Urinary bladder (tissue), 4 donors: ENCODE results near the gene PPIE. TPM values are rescaled to one million over a fixed set of nuclear protein-coding genes. Genes with fewer than 3 reads are reported as not detected.
"Not testable (repeated sequence)": the region's sequence is repeated elsewhere in the genome, so short reads cannot be mapped to it uniquely, and the experiment has no call there.

Experiments used
- DNase-seq: peaks from one replicate; pipeline ENCODE4 v3.0.0-alpha.2; 2015; ENCODE audit errors: extremely low spot score
- H3K27ac ChIP-seq: one replicate; pipeline ENCODE4 v1.5.1; 2013; ENCODE audit warnings: low read depth, mild to moderate bottlenecking, moderate library complexity
- H3K36me3 ChIP-seq: one replicate; pipeline ENCODE4 v1.6.1; 2013; ENCODE audit warnings: mild to moderate bottlenecking, moderate library complexity; ENCODE audit not compliant: insufficient read depth
- H3K4me1 ChIP-seq: one replicate; pipeline ENCODE4 v1.6.1; 2013; ENCODE audit warnings: mild to moderate bottlenecking, moderate library complexity; ENCODE audit not compliant: insufficient read depth
- H3K4me3 ChIP-seq: one replicate; pipeline ENCODE4 v1.5.1; 2013; ENCODE audit warnings: low read depth, low read length
- WGBS: extraction: QIAGEN DNeasy Blood & Tissue Kit; methylation state at CpG from one replicate; pipeline ENCODE4 v1.1.7; 2013; 5-methylcytosine and 5-hydroxymethylcytosine counted together
- polyA plus RNA-seq: library from polyadenylated mRNA; stranded (reverse); fragments of 200-250 nt; gene quantifications from one replicate; pipeline ENCODE4 v1.2.3, GENCODE V29; 2013
- total RNA-seq: library from RNA; depleted of rRNA; stranded (reverse); fragments of >200 nt; gene quantifications from one replicate; pipeline ENCODE4 v1.2.3, GENCODE V29; 2014
- donor health status: healthy with polysubstance abuse.
- donor health status: healthy.

Gene PPIE
- total and polyA plus RNA-seq, 2 donors: 31.0 to 64.5 TPM

DNA sequence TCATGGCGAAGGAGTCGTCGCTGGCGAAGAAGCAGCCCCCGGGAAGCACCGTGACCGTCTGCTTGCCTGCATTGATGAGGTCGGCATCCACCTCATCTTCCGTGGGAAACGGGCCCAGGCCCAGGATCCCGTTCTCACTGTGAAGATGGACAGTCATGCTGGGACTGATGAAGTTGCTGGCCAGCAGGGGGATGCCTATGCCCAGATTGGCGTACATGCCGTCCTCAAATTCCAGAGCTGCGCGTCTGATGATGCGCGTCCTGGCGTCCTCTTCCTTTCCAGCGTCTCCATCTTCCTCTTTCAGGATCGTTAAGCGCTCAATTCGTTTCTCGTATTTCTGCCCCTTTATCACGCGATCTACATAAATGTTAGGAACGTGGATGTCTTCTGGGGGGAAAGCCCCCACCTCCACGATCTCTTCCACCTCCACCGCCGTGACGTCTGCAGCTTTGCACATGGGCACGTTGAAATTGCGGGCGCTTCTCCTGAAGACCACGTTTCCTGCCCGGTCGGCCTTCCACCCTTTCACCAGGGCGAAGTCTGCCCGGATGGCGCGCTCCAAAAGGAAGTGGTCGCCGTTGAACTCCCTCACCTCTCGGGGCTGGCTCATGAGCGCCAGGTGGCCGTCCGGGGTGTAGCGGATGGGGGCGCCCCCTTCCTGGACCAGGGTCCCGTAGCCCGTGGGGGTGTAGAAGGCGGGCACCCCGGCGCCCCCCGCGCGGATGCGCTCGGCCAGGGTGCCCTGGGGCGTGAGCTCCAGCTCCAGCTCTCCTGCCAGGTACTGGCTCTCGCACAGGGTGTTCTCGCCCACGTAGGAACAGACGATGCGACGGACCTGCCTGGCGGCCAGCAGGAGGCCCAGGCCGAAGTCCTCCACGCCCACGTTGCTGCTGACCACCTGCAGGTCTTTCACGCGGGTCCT lies 31.7 kb downstream of the PPIE start:
- not testable (repeated sequence) for H3K4me3 ChIP-seq, H3K36me3 ChIP-seq, DNase-seq, H3K27ac ChIP-seq, H3K4me1 ChIP-seq
- WGBS: 24% methylated on average over 23 of the region's 71 CpGs

DNA sequence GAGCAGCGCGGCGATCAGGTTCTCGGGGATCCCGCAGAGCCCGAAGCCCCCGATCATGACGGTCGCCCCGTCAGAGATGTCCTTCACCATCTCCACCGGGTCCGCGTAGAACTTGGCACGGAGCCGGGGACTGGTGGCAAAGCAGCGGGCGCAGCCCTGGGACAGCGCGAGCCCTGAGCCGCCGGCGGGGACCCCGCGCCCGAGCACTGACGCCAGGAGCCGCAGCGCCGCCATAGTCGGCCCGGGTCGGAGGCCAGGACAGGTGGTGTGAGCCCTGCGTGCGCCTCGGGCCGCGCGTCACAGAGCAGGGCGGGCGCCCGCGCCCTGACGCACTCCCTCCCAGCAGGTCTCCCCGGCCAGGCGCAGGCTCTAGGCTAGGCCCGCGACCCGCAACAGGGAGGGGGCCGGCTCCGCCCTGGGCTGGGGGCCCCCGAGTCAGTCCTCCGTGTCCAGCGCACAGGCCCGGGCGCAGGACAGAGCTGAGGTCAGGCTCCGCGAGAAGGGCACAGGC lies 32.4 kb downstream of the PPIE start, which contains the start of gene OXCT2:
Gene OXCT2 (minus strand): TSS at position 327 of the 511 bp plus-strand sequence. CDS start 93 bp downstream, at position 234.
- H3K36me3 ChIP-seq, H3K27ac ChIP-seq, H3K4me3 ChIP-seq, H3K4me1 ChIP-seq, DNase-seq: not testable (repeated sequence)
- 2% methylated on average over 47 of the region's 57 CpGs for WGBS

DNA sequence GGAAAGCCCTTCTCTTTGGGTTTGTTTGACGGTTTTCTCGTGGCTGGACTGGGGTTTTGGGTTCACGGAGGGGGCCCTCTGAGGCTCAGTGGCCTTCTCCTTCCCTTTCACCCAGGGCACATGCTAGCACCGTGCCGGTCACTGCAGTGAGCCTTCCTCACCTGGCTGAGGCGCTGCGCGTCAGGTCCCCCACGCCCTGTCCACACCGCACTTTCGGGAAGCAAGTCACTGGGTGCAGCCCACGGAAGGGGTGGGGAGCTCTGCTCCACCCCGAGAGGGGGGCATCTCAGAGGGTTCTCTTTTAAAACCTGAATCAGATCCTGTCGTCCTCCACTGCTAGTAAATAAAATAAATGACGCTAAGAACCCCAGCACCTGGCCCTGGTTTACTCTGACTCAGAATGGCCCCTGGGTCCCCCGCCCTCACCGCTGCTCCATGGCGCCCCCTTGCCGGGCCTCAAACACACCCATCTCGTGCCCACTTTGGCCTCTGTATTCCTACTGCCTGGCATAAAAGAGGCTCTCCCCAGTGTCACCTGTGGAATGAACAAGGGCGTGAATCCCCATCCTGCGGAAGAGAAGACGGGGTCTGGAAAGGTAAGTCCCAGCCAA lies 34.8 kb downstream of the PPIE start:
- no CpG with 5 or more reads among the region's 23 CpGs for WGBS
- not testable (repeated sequence) for H3K4me1 ChIP-seq, DNase-seq, H3K4me3 ChIP-seq, H3K36me3 ChIP-seq, H3K27ac ChIP-seq

DNA sequence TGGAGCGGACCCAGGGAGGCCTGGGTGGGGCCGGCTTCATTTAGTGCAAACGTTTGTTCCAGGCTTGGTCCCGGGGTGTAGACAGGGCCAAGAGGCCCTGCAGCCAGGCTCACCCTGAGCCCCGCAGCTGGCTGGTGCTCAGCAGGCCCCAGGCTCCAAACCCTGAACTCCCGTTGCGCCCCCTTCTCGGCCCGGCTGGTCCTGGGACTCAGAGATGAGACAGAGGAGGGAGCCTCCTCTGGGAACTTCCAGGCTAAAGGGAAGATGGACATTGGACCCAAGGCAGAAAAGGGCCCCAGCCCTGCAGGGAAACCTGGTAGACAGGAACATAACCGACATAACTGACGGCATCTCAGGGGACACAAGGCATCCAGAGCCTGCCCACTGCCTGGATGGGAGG lies 36.5 kb downstream of the PPIE start:
- H3K36me3 ChIP-seq, H3K4me1 ChIP-seq, H3K27ac ChIP-seq, H3K4me3 ChIP-seq, DNase-seq: not testable (repeated sequence)
- WGBS: 75% methylated on average over 11 of the region's 11 CpGs

GRCh38 chr1:39775676-39776399 lies 37.2 kb downstream of the PPIE start:
- not testable (repeated sequence) for H3K36me3 ChIP-seq, DNase-seq
- WGBS: 82% methylated on average over 16 of the region's 20 CpGs

DNA sequence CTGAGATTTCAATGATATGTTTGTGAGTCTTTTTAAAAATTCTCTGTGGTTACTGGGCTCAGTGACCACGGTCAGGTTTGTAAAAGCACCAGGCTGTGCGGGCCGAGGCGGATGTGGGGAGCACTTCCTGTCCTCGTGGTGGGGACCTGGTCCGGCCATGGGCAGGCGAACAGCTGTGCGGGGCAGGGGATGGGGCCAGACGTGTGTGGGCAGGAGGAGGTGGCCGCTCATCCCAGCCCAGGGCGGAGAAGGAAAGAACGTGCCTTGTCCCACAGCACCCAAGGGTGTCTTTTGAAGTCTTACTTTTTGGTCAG lies 37.7 kb downstream of the PPIE start:
- WGBS: 60% methylated on average over 12 of the region's 12 CpGs

More at GRCh38 chr1:39775676-39776399, 37.2 kb downstream of the PPIE start:
- not testable (repeated sequence) for H3K4me1 ChIP-seq, H3K27ac ChIP-seq, H3K4me3 ChIP-seq

DNA sequence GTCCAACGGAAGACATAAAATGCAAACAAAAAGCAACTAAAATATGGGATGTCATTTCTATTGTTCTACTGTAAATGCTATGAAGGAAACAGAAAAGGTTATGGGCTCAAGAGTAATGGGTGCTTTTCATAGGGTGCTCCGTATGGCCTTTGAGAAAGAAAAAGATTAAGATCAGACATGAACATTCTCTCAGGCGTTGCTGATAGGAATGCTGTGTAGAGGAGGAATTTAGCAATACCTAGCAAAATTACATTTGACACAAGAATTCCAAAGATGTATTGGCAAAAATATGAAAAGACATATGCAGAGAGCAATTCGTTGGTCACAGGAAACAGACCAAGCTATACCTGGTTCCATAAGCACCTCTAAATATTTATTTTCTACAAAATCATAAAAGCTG lies 38.2 kb downstream of the PPIE start:
- Histone ChIP-seq H3K4me3 (no peak overlapping the region), H3K36me3 (no peaks in the 10 kb centered on the region), H3K4me1 (no peaks in the 10 kb centered on the region), H3K27ac (no peak overlapping the region)
- 70% methylated on average over 4 of the region's 4 CpGs for WGBS
- no peak for DNase-seq

More for the DNA sequence above, 37.7 kb downstream of the PPIE start:
- no peak overlapping the region for H3K27ac ChIP-seq
- no peak overlapping the region for H3K4me3 ChIP-seq
- DNase-seq: no peak
- H3K36me3 ChIP-seq: no peaks in the 10 kb centered on the region
- H3K4me1 ChIP-seq: no peaks in the 10 kb centered on the region

DNA sequence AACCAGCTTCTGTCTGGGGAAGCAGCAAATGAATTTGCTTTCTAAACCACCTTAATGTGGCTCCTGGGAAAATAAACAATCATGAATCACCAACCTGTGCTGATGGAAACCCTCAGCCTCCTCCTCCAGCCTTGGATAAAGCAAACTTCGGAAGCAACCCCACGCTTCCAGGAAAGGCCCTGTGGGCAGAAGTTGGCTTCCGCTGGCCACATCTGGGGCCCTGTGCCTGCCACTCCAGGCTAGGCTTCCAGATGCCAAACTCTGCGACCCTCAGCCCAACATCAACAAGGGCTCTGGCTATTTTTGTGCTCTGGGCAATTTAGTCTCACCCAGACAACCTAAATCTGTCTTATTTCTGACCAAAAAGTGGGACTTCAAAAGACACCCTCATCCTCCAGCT lies 38.6 kb downstream of the PPIE start:
- no peak for DNase-seq
- no peak overlapping the region for H3K27ac ChIP-seq
- no peak overlapping the region for H3K4me3 ChIP-seq
- no peaks in the 10 kb centered on the region for H3K4me1 ChIP-seq
- 77% methylated on average over 4 of the region's 4 CpGs for whole genome bisulfite sequencing
- H3K36me3 ChIP-seq: no peaks in the 10 kb centered on the region

DNA sequence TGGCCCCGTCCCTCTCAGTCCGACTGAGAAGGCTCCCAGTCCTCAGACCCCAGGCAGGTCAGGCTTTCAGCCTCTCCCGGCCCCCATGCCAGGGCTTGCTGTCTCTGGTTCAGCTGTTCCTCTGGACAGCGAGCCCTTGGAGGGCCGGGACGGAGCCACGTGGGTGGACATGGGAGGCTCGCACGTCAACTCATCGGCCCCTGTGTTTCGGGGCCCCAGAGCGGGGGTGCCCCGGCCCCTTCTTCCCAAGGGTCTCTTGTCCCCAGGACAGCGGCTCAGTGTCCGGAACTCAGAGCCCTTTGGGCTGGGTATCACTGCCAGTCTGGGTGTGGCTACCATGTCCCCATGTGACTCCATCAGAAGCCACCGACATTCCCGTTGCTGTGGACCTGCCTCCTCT lies 39.2 kb downstream of the PPIE start:
- H3K27ac ChIP-seq, H3K4me1 ChIP-seq, H3K36me3 ChIP-seq, DNase-seq, H3K4me3 ChIP-seq: not testable (repeated sequence)
- 93% methylated on average over 16 of the region's 17 CpGs for WGBS

- not testable (repeated sequence) for H3K4me3 ChIP-seq, H3K36me3 ChIP-seq, DNase-seq, H3K4me1 ChIP-seq, H3K27ac ChIP-seq
- 78% methylated on average over 11 of the region's 12 CpGs for WGBS
Measured at GRCh38 chr1:39778463-39779099, 39.9 kb downstream of the PPIE start.

DNA sequence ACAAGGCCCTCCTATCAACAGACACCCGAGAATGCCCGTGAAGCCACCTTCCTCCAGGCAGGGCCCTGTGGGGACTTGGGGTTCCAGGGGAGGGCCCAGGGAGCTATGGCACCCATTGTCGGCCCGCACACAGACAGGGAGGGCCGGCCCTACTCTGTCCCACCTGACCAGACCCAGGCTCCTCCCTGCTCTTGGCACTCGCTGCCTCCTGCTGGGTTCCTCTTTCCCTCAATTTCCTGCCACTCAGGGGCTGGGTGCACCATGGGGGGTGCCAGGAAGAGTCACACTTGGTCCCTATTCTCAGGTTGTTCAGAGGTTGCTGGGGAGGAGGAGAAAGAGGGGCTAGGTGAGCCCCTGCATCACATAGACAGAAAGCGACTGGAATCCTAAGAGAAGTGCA lies 40.5 kb downstream of the PPIE start:
- WGBS: 87% methylated on average over 6 of the region's 7 CpGs
- no peaks in the 10 kb centered on the region for H3K36me3 ChIP-seq
- H3K4me1 ChIP-seq: no peaks in the 10 kb centered on the region
- no peak for DNase-seq
- H3K4me3 ChIP-seq: no peak overlapping the region
- H3K27ac ChIP-seq: no peak overlapping the region

- no peak overlapping the region for H3K27ac ChIP-seq
- DNase-seq: no peak
- no peaks in the 10 kb centered on the region for H3K36me3 ChIP-seq
- H3K4me3 ChIP-seq: no peak overlapping the region
- WGBS: 84% methylated on average over 5 of the region's 5 CpGs
- no peaks in the 10 kb centered on the region for H3K4me1 ChIP-seq
Measured at GRCh38 chr1:39779821-39780220, 41.1 kb downstream of the PPIE start.

DNA sequence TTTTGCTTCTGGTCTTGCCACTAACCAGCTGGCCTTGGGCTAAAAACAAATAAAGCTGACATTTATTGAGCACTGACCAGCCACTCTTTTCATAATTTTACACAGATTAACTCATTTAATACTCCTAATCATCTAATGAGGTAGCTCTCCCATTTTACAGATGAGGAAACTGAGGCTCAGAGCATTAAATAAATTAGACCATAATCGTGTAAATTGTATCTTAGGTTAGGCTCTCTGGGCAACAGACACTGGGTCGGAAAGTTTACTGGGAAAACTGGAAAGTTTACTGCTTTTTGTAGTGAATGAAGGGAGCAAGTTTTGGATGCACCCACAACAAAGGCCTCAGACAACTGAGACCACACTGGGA lies 42.6 kb downstream of the PPIE start:
- Histone ChIP-seq H3K27ac (no peak overlapping the region), H3K36me3 (no peaks in the 10 kb centered on the region), H3K4me1 (no peaks in the 10 kb centered on the region), H3K4me3 (no peak overlapping the region)
- WGBS: 85% methylated on average over 2 of the region's 2 CpGs
- DNase-seq: no peak
